ENCODE measurements around the gene GPBAR1.
A peak's percentile ranks its signal among the peaks of the same experiment; 100 is the strongest.

Gene GPBAR1

DNA sequence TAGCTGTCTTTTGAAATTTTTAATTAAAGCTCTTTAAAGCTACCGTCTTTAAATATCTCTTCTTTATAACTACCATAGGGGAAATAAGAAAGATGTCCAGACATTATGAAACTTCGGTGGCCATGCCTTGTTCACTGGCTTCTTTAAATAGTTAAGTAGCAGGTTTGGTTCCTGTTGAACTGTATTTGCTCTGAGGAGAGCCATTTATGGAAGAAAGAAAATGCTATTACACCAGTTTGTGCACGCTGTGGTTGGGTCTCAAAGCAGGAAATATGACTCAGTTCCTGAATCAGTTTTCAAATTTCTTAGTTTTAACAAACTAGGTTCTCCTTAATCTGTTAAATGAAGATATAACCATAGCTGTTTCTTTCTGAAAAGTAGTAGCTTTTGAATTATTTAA, 31.6 kb upstream of the GPBAR1 start:
- peaks cover 62% of the 10 kb centered on the region for H3K36me3 ChIP-seq (ENCODE audit: low read length)

DNA sequence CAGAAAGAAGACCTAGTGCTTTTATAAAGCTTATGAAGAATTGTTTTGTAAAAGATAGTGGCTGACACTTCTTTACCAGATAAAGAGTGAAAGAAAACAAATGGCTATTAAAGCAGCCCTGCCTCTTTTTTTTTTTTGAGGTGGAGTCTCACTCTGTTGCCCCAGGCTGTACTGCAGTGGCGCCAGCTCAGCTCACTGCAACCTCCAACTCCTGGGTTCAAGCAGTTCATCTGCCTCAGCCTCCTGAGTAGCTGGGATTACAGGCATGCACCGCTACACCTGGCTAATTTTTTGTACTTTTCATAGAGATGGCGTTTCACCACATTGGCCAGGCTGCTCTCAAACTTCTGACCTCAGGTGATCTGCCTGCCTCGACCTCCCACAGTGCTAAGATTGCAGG, 31.0 kb upstream of the GPBAR1 start:
- no peaks in the 10 kb centered on the region for H3K27me3 ChIP-seq (ENCODE audit: low read length)
- H3K9ac ChIP-seq (ENCODE audit: low read length) = no peak overlapping the region
- peaks cover 50% of the 10 kb centered on the region for H3K79me2 ChIP-seq (ENCODE audit: insufficient read depth, low read length)
- H3K9me3 ChIP-seq (ENCODE audit: insufficient read depth, low read length) = no peaks in the 10 kb centered on the region
- no peak for TF ChIP-seq EZH2phosphoT487 (conservative IDR thresholded peaks at IDR 0.05; ENCODE audit: low read length)
- TF ChIP-seq, protein P1, sequence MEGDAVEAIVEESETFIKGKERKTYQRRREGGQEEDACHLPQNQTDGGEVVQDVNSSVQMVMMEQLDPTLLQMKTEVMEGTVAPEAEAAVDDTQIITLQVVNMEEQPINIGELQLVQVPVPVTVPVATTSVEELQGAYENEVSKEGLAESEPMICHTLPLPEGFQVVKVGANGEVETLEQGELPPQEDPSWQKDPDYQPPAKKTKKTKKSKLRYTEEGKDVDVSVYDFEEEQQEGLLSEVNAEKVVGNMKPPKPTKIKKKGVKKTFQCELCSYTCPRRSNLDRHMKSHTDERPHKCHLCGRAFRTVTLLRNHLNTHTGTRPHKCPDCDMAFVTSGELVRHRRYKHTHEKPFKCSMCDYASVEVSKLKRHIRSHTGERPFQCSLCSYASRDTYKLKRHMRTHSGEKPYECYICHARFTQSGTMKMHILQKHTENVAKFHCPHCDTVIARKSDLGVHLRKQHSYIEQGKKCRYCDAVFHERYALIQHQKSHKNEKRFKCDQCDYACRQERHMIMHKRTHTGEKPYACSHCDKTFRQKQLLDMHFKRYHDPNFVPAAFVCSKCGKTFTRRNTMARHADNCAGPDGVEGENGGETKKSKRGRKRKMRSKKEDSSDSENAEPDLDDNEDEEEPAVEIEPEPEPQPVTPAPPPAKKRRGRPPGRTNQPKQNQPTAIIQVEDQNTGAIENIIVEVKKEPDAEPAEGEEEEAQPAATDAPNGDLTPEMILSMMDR (IDR thresholded peaks at IDR 0.05; ENCODE audit: insufficient read depth, low read length, poor library complexity, severe bottlenecking) = no peak
- peaks cover 22% of the 10 kb centered on the region for H4K20me1 ChIP-seq (ENCODE audit: low read depth, low read length)
- peak overlapping the region; percentile 6 for H3K4me2 ChIP-seq (ENCODE audit: low read depth, low read length, poor library complexity, severe bottlenecking)
- H3K36me3 ChIP-seq (ENCODE audit: low read length) = peaks cover 60% of the 10 kb centered on the region
- H2AFZ ChIP-seq (ENCODE audit: low read depth, low read length, severe bottlenecking) = no peak overlapping the region
- peak overlapping the region; percentile 68 for H3K27ac ChIP-seq (ENCODE audit: low read depth, low read length)
- no peak overlapping the region for H3K4me3 ChIP-seq (ENCODE audit: insufficient read depth, low read length, poor library complexity, severe bottlenecking)
- peaks cover 13% of the 10 kb centered on the region; the same call in 1 of the 2 replicates for H3F3A ChIP-seq (ENCODE audit: insufficient read depth)
- no peaks in the 10 kb centered on the region for H3K9me2 ChIP-seq (replicated peaks; ENCODE audit: insufficient read depth, low read length)

More for the DNA sequence above, 31.6 kb upstream of the GPBAR1 start:
- H3K79me2 ChIP-seq (ENCODE audit: insufficient read depth, low read length) = peaks cover 56% of the 10 kb centered on the region
- H3K9me3 ChIP-seq (ENCODE audit: insufficient read depth, low read length) = no peaks in the 10 kb centered on the region
- H3K27ac ChIP-seq (ENCODE audit: low read depth, low read length) = peak overlapping the region; percentile 68
- H3K4me2 ChIP-seq (ENCODE audit: low read depth, low read length, poor library complexity, severe bottlenecking) = peak overlapping the region; percentile 6
- peaks cover 13% of the 10 kb centered on the region; the same call in 1 of the 2 replicates for H3F3A ChIP-seq (ENCODE audit: insufficient read depth)
- no peaks in the 10 kb centered on the region for H3K9me2 ChIP-seq (replicated peaks; ENCODE audit: insufficient read depth, low read length)
- no peaks in the 10 kb centered on the region for H3K27me3 ChIP-seq (ENCODE audit: low read length)
- TF ChIP-seq EZH2phosphoT487 (conservative IDR thresholded peaks at IDR 0.05; ENCODE audit: low read length) = no peak
- TF ChIP-seq, protein P1 (IDR thresholded peaks at IDR 0.05; ENCODE audit: insufficient read depth, low read length, poor library complexity, severe bottlenecking) = no peak
- H4K20me1 ChIP-seq (ENCODE audit: low read depth, low read length) = peaks cover 28% of the 10 kb centered on the region
- no peak overlapping the region for H2AFZ ChIP-seq (ENCODE audit: low read depth, low read length, severe bottlenecking)
- no peak overlapping the region for H3K9ac ChIP-seq (ENCODE audit: low read length)
- H3K4me3 ChIP-seq (ENCODE audit: insufficient read depth, low read length, poor library complexity, severe bottlenecking) = no peak overlapping the region

DNA sequence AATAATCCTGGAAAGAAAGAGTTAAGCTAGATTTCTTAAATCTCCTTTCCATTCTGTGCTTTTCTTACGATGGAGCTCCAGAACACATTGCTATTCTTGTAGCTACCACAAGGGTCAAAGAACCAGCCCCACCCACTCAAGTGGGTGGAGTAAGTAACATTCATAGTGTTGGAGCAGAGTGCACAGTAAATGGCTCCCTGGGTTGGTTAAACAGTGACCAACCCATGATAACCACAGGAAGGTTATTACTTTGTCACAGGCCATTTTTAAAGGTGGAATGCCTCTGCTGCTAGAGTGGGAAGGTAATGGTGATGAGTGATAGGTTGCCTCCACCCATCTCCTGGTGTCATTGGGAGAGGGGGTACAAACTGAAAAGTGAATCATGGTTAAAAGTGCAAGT, 29.9 kb upstream of the GPBAR1 start:
- Histone ChIP-seq H3K27ac (ENCODE audit: low read depth, low read length) (no peak overlapping the region), H3K9me3 (ENCODE audit: insufficient read depth, low read length) (no peaks in the 10 kb centered on the region), H3K79me2 (ENCODE audit: insufficient read depth, low read length) (peaks cover 40% of the 10 kb centered on the region), H3K9ac (ENCODE audit: low read length) (no peak overlapping the region), H3K27me3 (ENCODE audit: low read length) (no peaks in the 10 kb centered on the region), H3F3A (ENCODE audit: insufficient read depth) (peaks cover 13% of the 10 kb centered on the region; the same call in 1 of the 2 replicates), H3K4me3 (ENCODE audit: insufficient read depth, low read length, poor library complexity, severe bottlenecking) (no peak overlapping the region), H3K4me2 (ENCODE audit: low read depth, low read length, poor library complexity, severe bottlenecking) (no peak overlapping the region), H2AFZ (ENCODE audit: low read depth, low read length, severe bottlenecking) (no peak overlapping the region), H3K9me2 (replicated peaks; ENCODE audit: insufficient read depth, low read length) (no peaks in the 10 kb centered on the region), H3K36me3 (ENCODE audit: low read length) (peaks cover 61% of the 10 kb centered on the region), H4K20me1 (ENCODE audit: low read depth, low read length) (peaks cover 16% of the 10 kb centered on the region; the same call in 1 of the 2 replicates)
- TF ChIP-seq EZH2phosphoT487 (conservative IDR thresholded peaks at IDR 0.05; ENCODE audit: low read length) = no peak
- TF ChIP-seq, protein P1 (IDR thresholded peaks at IDR 0.05; ENCODE audit: insufficient read depth, low read length, poor library complexity, severe bottlenecking) = no peak

Data from SU-DHL-6 (cell line).